Karpas-422 (cell line): ENCODE measurements around the gene SLC28A2. TPM values are rescaled to one million over a fixed set of nuclear protein-coding genes. Genes with fewer than 3 reads are reported as not detected.
"Not testable (repeated sequence)": the region's sequence is repeated elsewhere in the genome, so short reads cannot be mapped to it uniquely, and the experiment has no call there.

ENCODE experiments used
- DNase-seq: peaks from one replicate; pipeline ENCODE4 v3.0.0-alpha.2; 2015
- H2AFZ ChIP-seq: fragments of 200-600 bp; sonication (generic); 2 replicates; pipeline ENCODE4 v1.6.1; 2014; ENCODE audit warnings: antibody characterized with exemption, low read length, mixed read lengths
- H3K27ac ChIP-seq: fragments of 200-600 bp; sonication (generic); 2 replicates; pipeline ENCODE4 v1.5.1; 2014; ENCODE audit warnings: mild to moderate bottlenecking, low read length, moderate library complexity
- H3K27me3 ChIP-seq: fragments of 200-600 bp; sonication (generic); 2 replicates; pipeline ENCODE4 v1.6.1; 2014; ENCODE audit warnings: low read length, mixed read lengths
- H3K36me3 ChIP-seq: fragments of 200-600 bp; sonication (generic); 2 replicates; pipeline ENCODE4 v1.6.1; 2014; ENCODE audit warnings: low read length, mixed read lengths; ENCODE audit not compliant: insufficient read depth
- H3K4me1 ChIP-seq: fragments of 200-600 bp; sonication (generic); 2 replicates; pipeline ENCODE4 v1.6.1; 2014; ENCODE audit warnings: mild to moderate bottlenecking, low read length, mixed read lengths
- H3K4me2 ChIP-seq: fragments of 200-600 bp; sonication (generic); 2 replicates; pipeline ENCODE4 v1.6.1; 2014; ENCODE audit warnings: low read length, low read depth, mild to moderate bottlenecking; ENCODE audit not compliant: poor library complexity, severe bottlenecking
- H3K4me3 ChIP-seq: fragments of 200-600 bp; sonication (generic); 2 replicates; pipeline ENCODE4 v1.5.1; 2014; ENCODE audit warnings: mild to moderate bottlenecking, antibody characterized with exemption, low read length, mixed read lengths
- H3K79me2 ChIP-seq: fragments of 200-600 bp; sonication (generic); 2 replicates; pipeline ENCODE4 v1.6.1; 2014; ENCODE audit warnings: mild to moderate bottlenecking, low read length, mixed read lengths
- H3K9ac ChIP-seq: fragments of 200-600 bp; sonication (generic); 2 replicates; pipeline ENCODE4 v1.6.0; 2014; ENCODE audit warnings: low read length
- H3K9me2 ChIP-seq: fragments of 200-600 bp; sonication (generic), shearing (Covaris generic); replicated peaks from 2 replicates; pipeline ENCODE4 v1.6.0; 2014; ENCODE audit warnings: mild to moderate bottlenecking, low read length, moderate library complexity; ENCODE audit not compliant: insufficient read depth
- H3K9me3 ChIP-seq: fragments of 300-700, 200-600 bp; sonication (generic); 2 replicates; pipeline ENCODE4 v1.6.1; 2014; ENCODE audit warnings: low read length, mixed read lengths
- H4K20me1 ChIP-seq: fragments of 200-600 bp; sonication (generic); 2 replicates; pipeline ENCODE4 v1.6.1; 2014; ENCODE audit warnings: mild to moderate bottlenecking, antibody characterized with exemption, low read length, low read depth; ENCODE audit not compliant: insufficient read depth
- total RNA-seq: library from RNA; depleted of rRNA; stranded (reverse); fragments of >200 nt; shearing (Covaris generic); gene quantifications from 2 replicates; pipeline ENCODE4 v1.2.3, GENCODE V29; 2014; ENCODE audit warnings: low replicate concordance

Gene SLC28A2
- total RNA-seq, 1 experiment from 2014 or later: not detected

GRCh38 chr15:45274636-45275380 is 22.8 kb downstream of the SLC28A2 start:
- Histone ChIP-seq H3K79me2 (no peaks in the 10 kb centered on the region), H2AFZ (no peak overlapping the region), H3K9me2 (no peaks in the 10 kb centered on the region), H3K4me3 (no peak overlapping the region), H3K27me3 (no peaks in the 10 kb centered on the region), H3K9me3 (no peaks in the 10 kb centered on the region), H3K4me1 (peaks cover 10% of the 10 kb centered on the region), H3K27ac (no peak overlapping the region), H3K36me3 (no peaks in the 10 kb centered on the region), H3K4me2 (no peak overlapping the region), H3K9ac (no peak overlapping the region), H4K20me1 (no peaks in the 10 kb centered on the region)
- no peak for DNase-seq

DNA sequence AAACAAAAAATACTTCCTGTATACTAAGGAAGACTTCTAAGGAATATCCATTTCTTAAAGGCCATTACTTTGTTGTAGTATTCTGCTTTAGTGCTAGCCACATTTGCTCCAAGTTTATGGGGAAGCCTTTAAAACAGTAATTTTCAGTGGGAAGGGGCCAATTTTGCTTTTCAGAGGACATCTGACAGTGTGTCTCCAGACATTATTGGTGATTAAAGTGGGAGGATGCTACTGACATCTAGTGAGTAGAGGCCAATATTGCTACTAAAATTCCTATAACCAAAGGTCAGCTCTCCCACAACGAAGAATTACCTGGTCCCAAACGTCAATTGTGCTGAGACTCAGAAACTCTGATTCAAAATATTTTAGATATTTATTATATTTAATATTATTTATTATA is 24.8 kb downstream of the SLC28A2 start:
- no peak overlapping the region for H3K4me2 ChIP-seq
- no peaks in the 10 kb centered on the region for H3K27me3 ChIP-seq
- peaks cover 14% of the 10 kb centered on the region for H3K4me1 ChIP-seq
- no peak overlapping the region; the same call in 1 of the 2 replicates for H2AFZ ChIP-seq
- H3K9me3 ChIP-seq: no peaks in the 10 kb centered on the region
- H3K9ac ChIP-seq: no peak overlapping the region
- no peaks in the 10 kb centered on the region for H4K20me1 ChIP-seq
- H3K27ac ChIP-seq: no peak overlapping the region
- no peaks in the 10 kb centered on the region for H3K79me2 ChIP-seq
- no peaks in the 10 kb centered on the region for H3K36me3 ChIP-seq
- peak; percentile 63 for DNase-seq
- no peak overlapping the region for H3K4me3 ChIP-seq
- H3K9me2 ChIP-seq: no peaks in the 10 kb centered on the region

- Histone ChIP-seq H2AFZ (0 out of 2 replicates have a peak overlapping the region, but pooled peaks have one; percentile 56), H3K9me3 (no peaks in the 10 kb centered on the region), H3K9ac (peak overlapping the region; percentile 80), H3K4me3 (peak overlapping the region; percentile 82), H3K79me2 (no peaks in the 10 kb centered on the region), H3K27ac (no peak overlapping the region; the same call in 1 of the 2 replicates), H3K4me2 (peak overlapping the region; percentile 82), H3K9me2 (no peaks in the 10 kb centered on the region), H3K36me3 (no peaks in the 10 kb centered on the region), H4K20me1 (no peaks in the 10 kb centered on the region), H3K27me3 (no peaks in the 10 kb centered on the region), H3K4me1 (peaks cover 14% of the 10 kb centered on the region)
- peak; percentile 95 for DNase-seq
Measured at GRCh38 chr15:45279024-45279698, 27.1 kb downstream of the SLC28A2 start.

DNA sequence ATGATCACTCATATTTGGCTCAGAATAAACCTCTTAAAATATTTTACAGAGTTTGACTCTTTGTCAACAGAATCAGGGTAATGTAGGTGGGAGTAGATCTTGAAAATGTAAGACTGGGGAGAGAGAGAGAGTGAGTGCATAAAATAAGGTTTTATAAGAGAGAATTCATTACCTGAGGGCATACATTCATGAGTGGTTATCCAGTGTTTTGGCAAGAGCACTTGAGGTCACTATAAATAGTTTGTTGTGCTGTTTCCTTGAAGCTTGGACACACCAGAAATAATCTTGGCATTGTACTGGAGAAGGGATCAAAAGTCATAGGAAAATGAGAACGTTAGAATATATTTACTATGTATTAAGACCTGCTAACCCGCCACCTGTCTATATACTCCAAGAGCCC is 33.4 kb downstream of the SLC28A2 start:
- Histone ChIP-seq H3K27me3 (no peaks in the 10 kb centered on the region), H3K4me3 (no peak overlapping the region), H3K79me2 (no peaks in the 10 kb centered on the region), H3K9ac (no peak overlapping the region), H3K36me3 (no peaks in the 10 kb centered on the region), H3K9me2 (no peaks in the 10 kb centered on the region), H3K4me2 (no peak overlapping the region), H2AFZ (no peak overlapping the region), H4K20me1 (no peaks in the 10 kb centered on the region), H3K4me1 (no peaks in the 10 kb centered on the region), H3K9me3 (no peaks in the 10 kb centered on the region), H3K27ac (no peak overlapping the region)
- no peak for DNase-seq

GRCh38 chr15:45287390-45287956 is 35.4 kb downstream of the SLC28A2 start:
- H3K27ac ChIP-seq: no peak overlapping the region

GRCh38 chr15:45288947-45289346 is 36.9 kb downstream of the SLC28A2 start:
- no peak overlapping the region for H2AFZ ChIP-seq
- H3K9me2 ChIP-seq: no peaks in the 10 kb centered on the region
- no peak overlapping the region for H3K4me2 ChIP-seq
- DNase-seq: no peak
- H3K4me3 ChIP-seq: no peak overlapping the region
- no peak overlapping the region for H3K9ac ChIP-seq
- H3K27ac ChIP-seq: no peak overlapping the region
- H3K27me3 ChIP-seq: no peaks in the 10 kb centered on the region
- no peaks in the 10 kb centered on the region for H4K20me1 ChIP-seq
- no peaks in the 10 kb centered on the region for H3K36me3 ChIP-seq
- H3K79me2 ChIP-seq: no peaks in the 10 kb centered on the region
- no peaks in the 10 kb centered on the region for H3K9me3 ChIP-seq
- no peaks in the 10 kb centered on the region for H3K4me1 ChIP-seq

More at GRCh38 chr15:45287390-45287956, 35.4 kb downstream of the SLC28A2 start:
- DNase-seq: no peak
- Histone ChIP-seq H3K4me3 (no peak overlapping the region), H3K4me2 (no peak overlapping the region), H3K36me3 (no peaks in the 10 kb centered on the region), H3K9ac (no peak overlapping the region), H2AFZ (no peak overlapping the region), H3K27me3 (no peaks in the 10 kb centered on the region), H3K4me1 (no peaks in the 10 kb centered on the region), H4K20me1 (no peaks in the 10 kb centered on the region), H3K79me2 (no peaks in the 10 kb centered on the region), H3K9me2 (no peaks in the 10 kb centered on the region), H3K9me3 (no peaks in the 10 kb centered on the region)

DNA sequence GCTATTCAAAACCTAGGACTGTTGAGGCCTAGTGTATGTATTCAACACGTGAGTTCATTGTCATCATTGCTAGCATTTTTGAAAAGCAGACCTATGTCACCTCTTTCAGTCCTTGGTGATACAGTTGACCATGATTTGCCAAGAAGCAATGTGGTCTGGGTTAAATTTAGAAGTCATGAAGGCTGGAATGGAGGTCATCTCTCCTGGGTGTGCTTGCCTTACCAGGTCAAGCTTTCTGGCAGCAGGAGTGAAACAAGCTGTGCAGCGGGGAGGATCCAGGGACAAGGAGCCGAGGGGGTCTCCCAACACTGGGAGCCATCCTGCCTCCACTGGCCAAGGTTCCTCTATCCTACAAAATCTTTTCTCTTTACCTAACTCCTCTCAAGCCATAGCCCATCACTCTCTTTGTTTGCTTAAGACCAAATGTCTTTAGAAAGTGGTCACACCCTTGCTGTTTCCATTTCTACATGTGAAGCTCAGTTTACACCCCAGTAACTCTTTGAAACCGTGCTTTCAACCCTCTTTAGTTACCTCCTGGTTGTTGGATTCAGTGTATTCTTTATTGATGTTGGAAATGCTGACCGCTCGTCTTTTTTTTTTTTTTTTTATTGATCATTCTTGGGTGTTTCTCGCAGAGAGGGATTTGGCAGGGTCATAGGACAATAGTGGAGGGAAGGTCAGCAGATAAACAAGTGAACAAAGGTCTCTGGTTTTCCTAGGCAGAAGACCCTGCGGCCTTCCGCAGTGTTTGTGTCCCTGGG is 40.0 kb downstream of the SLC28A2 start:
- Histone ChIP-seq H3K4me3 (no peak overlapping the region), H4K20me1 (no peaks in the 10 kb centered on the region), H3K9me2 (no peaks in the 10 kb centered on the region), H3K79me2 (no peaks in the 10 kb centered on the region), H3K27ac (no peak overlapping the region), H3K4me2 (no peak overlapping the region), H3K4me1 (no peaks in the 10 kb centered on the region), H3K27me3 (no peaks in the 10 kb centered on the region), H3K9me3 (no peaks in the 10 kb centered on the region), H2AFZ (no peak overlapping the region), H3K9ac (no peak overlapping the region), H3K36me3 (no peaks in the 10 kb centered on the region)
- no peak for DNase-seq

- not testable (repeated sequence) for H3K27me3 ChIP-seq, H3K4me1 ChIP-seq, DNase-seq, H2AFZ ChIP-seq, H4K20me1 ChIP-seq, H3K4me2 ChIP-seq, H3K9ac ChIP-seq, H3K9me2 ChIP-seq, H3K9me3 ChIP-seq, H3K4me3 ChIP-seq, H3K79me2 ChIP-seq, H3K36me3 ChIP-seq, H3K27ac ChIP-seq
Measured at GRCh38 chr15:45293326-45293725, 41.3 kb downstream of the SLC28A2 start.
